ENCODE measurements around the gene LASP1.
"Not testable (repeated sequence)": the region's sequence is repeated elsewhere in the genome, so short reads cannot be mapped to it uniquely, and the experiment has no call there.

Gene LASP1

GRCh38 chr17:38869526-38870258 lies at the start of gene LASP1:
Gene LASP1, plus strand, starts transcription at chr17:38870058. Its CDS starts 132 bp downstream, at chr17:38870190.
- DNase-seq (ENCODE audit: low read depth in 1 of 2, low spot score in 1 of 2), result peak; percentile 72 to 79

GRCh38 chr17:38824899-38825761 lies 44.7 kb upstream of the LASP1 start, which contains the start of gene CWC25:
Gene CWC25, minus strand, starts transcription at chr17:38825321. Its CDS starts 138 bp downstream, at chr17:38825183.
- peak; percentile 94 to 98 for DNase-seq (ENCODE audit: low read depth in 1 of 2, low spot score in 1 of 2)

GRCh38 chr17:38825762-38826247 lies 44.1 kb upstream of the LASP1 start:
- no peak for DNase-seq (ENCODE audit: low read depth in 1 of 2, low spot score in 1 of 2)

- DNase-seq (ENCODE audit: low read depth in 1 of 2, low spot score in 1 of 2), result no peak
These were observed 25.5 kb upstream of the LASP1 start for GRCh38 chr17:38844261-38844757.

GRCh38 chr17:38848557-38848891 lies 21.3 kb upstream of the LASP1 start:
- DNase-seq (ENCODE audit: low read depth in 1 of 2, low spot score in 1 of 2), result no peak

GRCh38 chr17:38848939-38849605 lies 20.8 kb upstream of the LASP1 start:
- no peak for DNase-seq (ENCODE audit: low read depth in 1 of 2, low spot score in 1 of 2)

- DNase-seq (ENCODE audit: low read depth in 1 of 2, low spot score in 1 of 2), result no peak
These were observed 19.5 kb upstream of the LASP1 start for GRCh38 chr17:38850374-38850773.

GRCh38 chr17:38851434-38851833 lies 18.4 kb upstream of the LASP1 start:
- DNase-seq (ENCODE audit: low read depth in 1 of 2, low spot score in 1 of 2), result no peak

- DNase-seq (ENCODE audit: low read depth in 1 of 2, low spot score in 1 of 2), result no peak
These were observed 17.0 kb upstream of the LASP1 start for GRCh38 chr17:38852771-38853291.

GRCh38 chr17:38853292-38854219 lies 16.3 kb upstream of the LASP1 start, which contains the start of gene RPL23:
Gene RPL23, minus strand, starts transcription at chr17:38853721. Its CDS starts 11 bp downstream, at chr17:38853710.
- DNase-seq (ENCODE audit: low read depth in 1 of 2, low spot score in 1 of 2), result peak; percentile 69 to 80

GRCh38 chr17:38855101-38855714 lies 14.7 kb upstream of the LASP1 start:
- not testable (repeated sequence) for DNase-seq (ENCODE audit: low read depth in 1 of 2, low spot score in 1 of 2)

GRCh38 chr17:38857271-38857670 lies 12.6 kb upstream of the LASP1 start:
- no peak for DNase-seq (ENCODE audit: low read depth in 1 of 2, low spot score in 1 of 2)

GRCh38 chr17:38861399-38861843 lies 8.4 kb upstream of the LASP1 start:
- DNase-seq (ENCODE audit: low read depth in 1 of 2, low spot score in 1 of 2), result no peak

GRCh38 chr17:38864636-38865398 lies 5.0 kb upstream of the LASP1 start:
- DNase-seq (ENCODE audit: low read depth in 1 of 2, low spot score in 1 of 2), result no peak

GRCh38 chr17:38867179-38867967 lies 2.5 kb upstream of the LASP1 start:
- DNase-seq (ENCODE audit: low read depth in 1 of 2, low spot score in 1 of 2), result peak in 1 of 2 donors; percentile 55

GRCh38 chr17:38867968-38868816 lies 1.7 kb upstream of the LASP1 start:
- DNase-seq (ENCODE audit: low read depth in 1 of 2, low spot score in 1 of 2), result no peak
